ENCODE measurements around the gene CYREN. TPM values are rescaled to one million over a fixed set of nuclear protein-coding genes. Genes with fewer than 3 reads are reported as not detected.
"Not testable (repeated sequence)": the region's sequence is repeated elsewhere in the genome, so short reads cannot be mapped to it uniquely, and the experiment has no call there.

The CYREN gene
- total and polyA plus RNA-seq, 2 donors from 2014 or later = 39.4 to 89.3 TPM

GRCh38 chr7:135175931-135176330 is 5.4 kb upstream of the CYREN start:
- intact Hi-C loops (cut with DNase I) = no loop called here
- Histone ChIP-seq H3K4me3 (ENCODE audit: low read length in 3 of 3) (peak overlapping the region in 1 of 3 donors; percentile 36), H3K9me3 (ENCODE audit: control insufficient read depth in 2 of 3, insufficient read depth in 1 of 3, low read length in 3 of 3) (peaks cover 0 to 2% (median 0%) of the 10 kb centered on the region in 3 donors), H3K4me1 (ENCODE audit: control insufficient read depth in 2 of 3, insufficient read depth in 2 of 3, low read depth in 1 of 3, low read length in 3 of 3) (peaks cover 0 to 11% (median 4%) of the 10 kb centered on the region in 3 donors), H3K27me3 (ENCODE audit: control insufficient read depth, insufficient read depth, low read length) (no peaks in the 10 kb centered on the region), H3K27ac (ENCODE audit: low read depth in 2 of 2, low read length in 2 of 2) (peak overlapping the region in 1 of 2 donors; percentile 68), H3K9ac (ENCODE audit: low read length in 3 of 3) (no peak overlapping the region), H3K36me3 (ENCODE audit: control insufficient read depth in 2 of 3, insufficient read depth in 3 of 3, low read length in 3 of 3) (peaks cover 0 to 3% (median 2%) of the 10 kb centered on the region in 3 donors)
- TF ChIP-seq CTCF (IDR thresholded peaks at IDR 0.05; ENCODE audit: borderline replicate concordance, extremely low read depth, insufficient read depth) = no peak
- DNase-seq (no peak), FAIRE-seq (no peak)

GRCh38 chr7:135174941-135175340 is 4.4 kb upstream of the CYREN start:
- Histone ChIP-seq H3K9ac (ENCODE audit: low read length in 3 of 3) (no peak overlapping the region), H3K4me1 (ENCODE audit: control insufficient read depth in 2 of 3, insufficient read depth in 2 of 3, low read depth in 1 of 3, low read length in 3 of 3) (peaks cover 0 to 11% (median 4%) of the 10 kb centered on the region in 3 donors), H3K27ac (ENCODE audit: low read depth in 2 of 2, low read length in 2 of 2) (no peak overlapping the region), H3K9me3 (ENCODE audit: control insufficient read depth in 2 of 3, insufficient read depth in 1 of 3, low read length in 3 of 3) (no peaks in the 10 kb centered on the region), H3K27me3 (ENCODE audit: control insufficient read depth, insufficient read depth, low read length) (no peaks in the 10 kb centered on the region), H3K4me3 (ENCODE audit: low read length in 3 of 3) (no peak overlapping the region), H3K36me3 (ENCODE audit: control insufficient read depth in 2 of 3, insufficient read depth in 3 of 3, low read length in 3 of 3) (no peaks in the 10 kb centered on the region)
- DNase-seq (no peak), FAIRE-seq (no peak)
- intact Hi-C loops (cut with DNase I) = no loop called here
- TF ChIP-seq CTCF (IDR thresholded peaks at IDR 0.05; ENCODE audit: borderline replicate concordance, extremely low read depth, insufficient read depth) = no peak

- intact Hi-C loops (cut with DNase I); H3K27me3 ChIP-seq (ENCODE audit: control insufficient read depth, insufficient read depth, low read length); H3K36me3 ChIP-seq (ENCODE audit: control insufficient read depth in 2 of 3, insufficient read depth in 3 of 3, low read length in 3 of 3); H3K4me3 ChIP-seq (ENCODE audit: low read length in 3 of 3); FAIRE-seq; H3K27ac ChIP-seq (ENCODE audit: low read depth in 2 of 2, low read length in 2 of 2); H3K9me3 ChIP-seq (ENCODE audit: control insufficient read depth in 2 of 3, insufficient read depth in 1 of 3, low read length in 3 of 3); H3K9ac ChIP-seq (ENCODE audit: low read length in 3 of 3): not testable (repeated sequence)
- DNase-seq = peak in 1 of 5 donors; percentile 8
- H3K4me1 ChIP-seq (ENCODE audit: control insufficient read depth in 2 of 3, insufficient read depth in 2 of 3, low read depth in 1 of 3, low read length in 3 of 3) = peaks cover 0 to 18% (median 14%) of the 10 kb centered on the region in 3 donors
These were observed 3.4 kb upstream of the CYREN start for GRCh38 chr7:135173916-135174315.

- FAIRE-seq; intact Hi-C loops (cut with DNase I); H3K27me3 ChIP-seq (ENCODE audit: control insufficient read depth, insufficient read depth, low read length); H3K9me3 ChIP-seq (ENCODE audit: control insufficient read depth in 2 of 3, insufficient read depth in 1 of 3, low read length in 3 of 3): not testable (repeated sequence)
- peak overlapping the region; percentile 94 to 96 for H3K27ac ChIP-seq (ENCODE audit: low read depth in 2 of 2, low read length in 2 of 2)
- peaks cover 0 to 37% (median 32%) of the 10 kb centered on the region in 3 donors for H3K4me1 ChIP-seq (ENCODE audit: control insufficient read depth in 2 of 3, insufficient read depth in 2 of 3, low read depth in 1 of 3, low read length in 3 of 3)
- H3K36me3 ChIP-seq (ENCODE audit: control insufficient read depth in 2 of 3, insufficient read depth in 3 of 3, low read length in 3 of 3) = peaks cover 5 to 19% (median 12%) of the 10 kb centered on the region in 3 donors
- DNase-seq = peak in 4 of 5 donors; percentile 24 to 59 (median 50)
- peak overlapping the region; percentile 12 to 58 (median 42) for H3K4me3 ChIP-seq (ENCODE audit: low read length in 3 of 3)
- H3K9ac ChIP-seq (ENCODE audit: low read length in 3 of 3) = peak overlapping the region in 2 of 3 donors; percentile 10 to 78
These were observed 1.2 kb upstream of the CYREN start for GRCh38 chr7:135171581-135172291.

GRCh38 chr7:135170998-135171481 is 533 bp upstream of the CYREN start:
- Histone ChIP-seq H3K4me1 (ENCODE audit: control insufficient read depth in 2 of 3, insufficient read depth in 2 of 3, low read depth in 1 of 3, low read length in 3 of 3) (peaks cover 0 to 38% (median 34%) of the 10 kb centered on the region in 3 donors), H3K36me3 (ENCODE audit: control insufficient read depth in 2 of 3, insufficient read depth in 3 of 3, low read length in 3 of 3) (peaks cover 5 to 23% (median 17%) of the 10 kb centered on the region in 3 donors), H3K9ac (ENCODE audit: low read length in 3 of 3) (peak overlapping the region in 2 of 3 donors; percentile 22 to 84), H3K4me3 (ENCODE audit: low read length in 3 of 3) (peak overlapping the region; percentile 29 to 85 (median 39)), H3K27ac (ENCODE audit: low read depth in 2 of 2, low read length in 2 of 2) (peak overlapping the region; percentile 96 to 98)
- H3K27me3 ChIP-seq (ENCODE audit: control insufficient read depth, insufficient read depth, low read length); H3K9me3 ChIP-seq (ENCODE audit: control insufficient read depth in 2 of 3, insufficient read depth in 1 of 3, low read length in 3 of 3); FAIRE-seq; intact Hi-C loops (cut with DNase I): not testable (repeated sequence)
- peak in 1 of 5 donors; percentile 25 for DNase-seq

Data from kidney (tissue), 14 donors.